HCT116 (cell line): ENCODE results near the gene ANO3.

ENCODE experiments used
- CEBPB ChIP-seq: IDR thresholded peaks from 2 replicates; pipeline ENCODE4 v1.6.1; 2012; ENCODE audit warnings: low read depth
- CTCF ChIP-seq, 3 experiments: fragments of 200-600 bp in 1 of 3; sonication (generic) in 1 of 3; IDR thresholded peaks in 2 of 3; conservative IDR thresholded peaks in 1 of 3; 2 replicates each; pipeline ENCODE4 v1.5.1; 2012 to 2017; ENCODE audit warnings: low read depth in 2 of 3, low read length in 2 of 3, antibody characterized with exemption in 1 of 3, borderline replicate concordance in 1 of 3, control low read depth in 1 of 3, mild to moderate bottlenecking in 1 of 3, mixed read lengths in 1 of 3, mixed run types in 1 of 3, moderate library complexity in 1 of 3; ENCODE audit not compliant: insufficient read depth in 1 of 3
- EZH2 ChIP-seq: fragments of 200-600 bp; sonication (generic); IDR thresholded peaks from 2 replicates; pipeline ENCODE4 v1.6.1; 2017; ENCODE audit warnings: antibody characterized with exemption, mixed run types
- EZH2phosphoT487 ChIP-seq: fragments of 200-600 bp; IDR thresholded peaks from 2 replicates; pipeline ENCODE4 v1.6.1; 2018; ENCODE audit warnings: antibody characterized with exemption, borderline replicate concordance
- POLR2A ChIP-seq: IDR thresholded peaks from 2 replicates; pipeline ENCODE4 v1.7.0; 2011; ENCODE audit warnings: borderline replicate concordance; ENCODE audit not compliant: insufficient read depth, insufficient read length; ENCODE audit errors: extremely low read depth
- POLR2AphosphoS5 ChIP-seq: IDR thresholded peaks from 2 replicates; pipeline ENCODE4 v1.6.1; 2011; ENCODE audit warnings: mild to moderate bottlenecking, low read depth, low read length, moderate library complexity

- TF ChIP-seq CEBPB, result no peak
- TF ChIP-seq POLR2A, result no peak
- no peak for TF ChIP-seq CTCF (IDR thresholded peaks at IDR 0.05 in 2 of 3, conservative IDR thresholded peaks at IDR 0.05 in 1 of 3; ENCODE audit: borderline replicate concordance in 1 of 3, insufficient read depth in 1 of 3, low read depth in 2 of 3, low read length in 2 of 3)
- no peak for TF ChIP-seq POLR2AphosphoS5
- TF ChIP-seq EZH2, result no peak
- TF ChIP-seq EZH2phosphoT487, result no peak
These were observed 5.0 kb upstream of the ANO3 start for GRCh38 chr11:26326793-26327400.
